ENCODE results near the gene RSL1D1. TPM values are rescaled to one million over a fixed set of nuclear protein-coding genes. Genes with fewer than 3 reads are reported as not detected.

The RSL1D1 gene
- total and polyA plus RNA-seq, 9 of the 15 experiments (the other 6 are each of a cell fraction or from before 2014, with no cell fraction given), result 259 to 753 (median 373) TPM

- ATAC-seq, result no peak
- Histone ChIP-seq H3K27me3 (ENCODE audit: control insufficient read depth in 2 of 2, insufficient read depth in 2 of 2, low read length in 2 of 2) (no peaks in the 10 kb centered on the region), H2AFZ (ENCODE audit: low read depth, low read length) (no peak overlapping the region), H3K4me2 (ENCODE audit: insufficient read depth, low read length) (no peak overlapping the region), H3K9ac (ENCODE audit: insufficient read depth in 1 of 2, low read depth in 2 of 2, low read length in 2 of 2) (no peak overlapping the region), H3K27ac (ENCODE audit: extremely low read depth, low read depth, low read length) (no peak overlapping the region), H4K20me1 (replicated peaks; ENCODE audit: control insufficient read depth, insufficient read depth, low read length) (no peaks in the 10 kb centered on the region), H3K36me3 (ENCODE audit: control insufficient read depth, insufficient read depth, low read length) (no peaks in the 10 kb centered on the region; the same call in 2 of the 3 replicates), H3K9me3 (replicated peaks; ENCODE audit: control insufficient read depth, insufficient read depth, low read depth, low read length) (no peaks in the 10 kb centered on the region), H3K9me1 (ENCODE audit: control insufficient read depth, insufficient read depth, low read length) (no peaks in the 10 kb centered on the region), H3K79me2 (ENCODE audit: control insufficient read depth, insufficient read depth, low read length) (peaks cover 42% of the 10 kb centered on the region), H3K4me3 (no peak overlapping the region), H3K4me1 (replicated peaks in 1 of 2; ENCODE audit: control insufficient read depth in 2 of 2, insufficient read depth in 2 of 2, low read length in 2 of 2) (peaks cover 0 to 4% of the 10 kb centered on the region in 2 experiments; a peak in 2 of 5 replicates)
- CTCF ChIA-PET (ENCODE audit: low intra/inter-chr PET ratio), result no interaction called here
- TF ChIP-seq ZNF316 (IDR thresholded peaks at IDR 0.05) (peak; percentile 75), MAFG (tag; conservative IDR thresholded peaks at IDR 0.05) (0 out of 2 replicates have a peak, but pooled peaks have one; percentile 9), C11orf30 (IDR thresholded peaks at IDR 0.05; ENCODE audit: low read depth) (peak; percentile 46), LCOR (CRISPR knock-in tag; IDR thresholded peaks at IDR 0.05) (no peak)
- peak; percentile 26 for FAIRE-seq
- no peak for DNase-seq (ENCODE audit: extremely low read depth in 1 of 4, low spot score in 3 of 4)
- intact Hi-C loops (cut with micrococcal nuclease) (no loop called here), in situ Hi-C loops (cut with MboI) (no loop called here)
- POLR2A ChIA-PET, result interaction anchor here (0.6 kb wide), 1 partner anchor 81 kb away, joined by 4 read pairs; no protein-coding TSS in a partner anchor
- BruUV-seq (replicated peaks), result no TSS peak
- WGBS (ENCODE audit: insufficient coverage, low coverage, missing lambda C conversion rate), result 55% methylated on average over 2 of the region's 2 CpGs
Observed at GRCh38 chr16:11862489-11862888, 11.1 kb upstream of the RSL1D1 start.

- no TSS peak for BruUV-seq (replicated peaks)
- no peak overlapping the region for H3K9ac ChIP-seq (ENCODE audit: insufficient read depth in 1 of 2, low read depth in 2 of 2, low read length in 2 of 2)
- CTCF ChIA-PET (ENCODE audit: low intra/inter-chr PET ratio), result no interaction called here
- H3K79me2 ChIP-seq (ENCODE audit: control insufficient read depth, insufficient read depth, low read length), result peaks cover 74% of the 10 kb centered on the region
- H3K36me3 ChIP-seq (ENCODE audit: control insufficient read depth, insufficient read depth, low read length), result peaks cover 14% of the 10 kb centered on the region
- H4K20me1 ChIP-seq (replicated peaks; ENCODE audit: control insufficient read depth, insufficient read depth, low read length), result no peaks in the 10 kb centered on the region
- no peaks in the 10 kb centered on the region for H3K9me1 ChIP-seq (ENCODE audit: control insufficient read depth, insufficient read depth, low read length)
- H3K4me1 ChIP-seq (replicated peaks in 1 of 2; ENCODE audit: control insufficient read depth in 2 of 2, insufficient read depth in 2 of 2, low read length in 2 of 2), result peaks cover 2 to 9% of the 10 kb centered on the region in 2 experiments; a peak in 4 of 5 replicates
- FAIRE-seq (no peak), ATAC-seq (peak; percentile 23; the same call in 2 of the 3 replicates), DNase-seq (ENCODE audit: extremely low read depth in 1 of 4, low spot score in 3 of 4) (no peak)
- H3K27me3 ChIP-seq (ENCODE audit: control insufficient read depth in 2 of 2, insufficient read depth in 2 of 2, low read length in 2 of 2), result no peaks in the 10 kb centered on the region
- no peak overlapping the region for H3K4me3 ChIP-seq
- no peak overlapping the region for H2AFZ ChIP-seq (ENCODE audit: low read depth, low read length)
- intact Hi-C loops (cut with micrococcal nuclease) (no loop called here), in situ Hi-C loops (cut with MboI) (no loop called here)
- no peaks in the 10 kb centered on the region for H3K9me3 ChIP-seq (replicated peaks; ENCODE audit: control insufficient read depth, insufficient read depth, low read depth, low read length)
- POLR2A ChIA-PET, result interaction anchor here (0.9 kb wide), 2 partner anchors 12 to 59 kb away, joined by 3 read pairs; no protein-coding TSS in a partner anchor
- H3K27ac ChIP-seq (ENCODE audit: extremely low read depth, low read depth, low read length), result no peak overlapping the region
- H3K4me2 ChIP-seq (ENCODE audit: insufficient read depth, low read length), result no peak overlapping the region
- 53% methylated on average over 4 of the region's 4 CpGs for WGBS (ENCODE audit: insufficient coverage, low coverage, missing lambda C conversion rate)
- TF ChIP-seq ARID1B (IDR thresholded peaks at IDR 0.05) (peak; percentile 28), ZNF124 (CRISPR knock-in tag; IDR thresholded peaks at IDR 0.05) (no peak), ETV5 (CRISPR knock-in tag; IDR thresholded peaks at IDR 0.05; ENCODE audit: low read depth) (no peak), AFF4 (CRISPR knock-in tag; IDR thresholded peaks at IDR 0.05) (no peak), NR2C1 (IDR thresholded peaks at IDR 0.05) (no peak), NR2C1 (tag; IDR thresholded peaks at IDR 0.05) (no peak), RBBP5 (IDR thresholded peaks at IDR 0.05; ENCODE audit: borderline replicate concordance, insufficient read depth, low read length, poor library complexity, severe bottlenecking) (no peak), KHSRP (IDR thresholded peaks at IDR 0.05) (no peak)
Observed at GRCh38 chr16:11857161-11857560, 5.8 kb upstream of the RSL1D1 start.

Measured in K562 (cell line).